Nephron progenitor cell (in vitro differentiated cells): ENCODE measurements around the gene OPN5.

Experiments
- DNase-seq: peaks from one replicate; pipeline ENCODE4 v3.0.0; 2021
- H3K27ac Mint-ChIP-seq: 2 replicates; pipeline ENCODE4 v1.8.0; 2021; ENCODE audit warnings: mild to moderate bottlenecking, moderate library complexity, mixed read lengths
- H3K27me3 Mint-ChIP-seq: 2 replicates; pipeline ENCODE4 v1.8.0; 2021; ENCODE audit warnings: mild to moderate bottlenecking, low read depth, mixed read lengths; ENCODE audit not compliant: poor library complexity
- H3K36me3 Mint-ChIP-seq: 2 replicates; pipeline ENCODE4 v1.8.0; 2021; ENCODE audit warnings: low read depth, mixed read lengths
- H3K4me1 Mint-ChIP-seq: 2 replicates; pipeline ENCODE4 v1.8.0; 2021; ENCODE audit warnings: mixed read lengths
- H3K4me3 Mint-ChIP-seq: 2 replicates; pipeline ENCODE4 v1.8.0; 2021; ENCODE audit warnings: mild to moderate bottlenecking, moderate library complexity, mixed read lengths
- H3K9me3 Mint-ChIP-seq: 2 replicates; pipeline ENCODE4 v1.8.0; 2021; ENCODE audit warnings: mild to moderate bottlenecking, moderate library complexity, mixed read lengths
- CTCF ChIP-seq: fragments of 200-600 bp; sonication (generic); IDR thresholded peaks from 2 replicates; pipeline ENCODE4 v1.5.0; 2021; ENCODE audit warnings: antibody characterized with exemption

Gene OPN5

DNA sequence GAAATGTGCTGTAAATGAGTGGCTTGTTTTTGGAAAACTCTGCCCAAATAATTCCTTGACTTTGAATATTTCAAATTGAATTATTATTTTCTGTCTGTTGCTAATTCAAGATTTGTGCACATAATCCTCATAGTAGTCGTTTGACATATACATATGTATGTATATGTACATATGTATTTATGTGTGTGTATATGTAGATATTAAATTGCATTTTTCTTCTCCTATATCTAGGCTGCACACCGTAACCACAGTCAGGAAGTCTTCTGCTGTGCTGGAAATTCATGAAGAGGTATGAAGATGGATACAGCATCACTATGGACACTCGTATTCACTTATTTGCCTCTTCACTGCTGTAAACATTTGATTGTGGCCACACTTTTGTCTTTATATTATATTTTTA is 29.6 kb downstream of the OPN5 start:
- H3K4me3 Mint-ChIP-seq: no peak overlapping the region
- no peaks in the 10 kb centered on the region for H3K27me3 Mint-ChIP-seq
- no peak for DNase-seq
- no peak for TF ChIP-seq CTCF
- no peaks in the 10 kb centered on the region for H3K9me3 Mint-ChIP-seq
- H3K27ac Mint-ChIP-seq: no peak overlapping the region
- no peaks in the 10 kb centered on the region for H3K36me3 Mint-ChIP-seq
- H3K4me1 Mint-ChIP-seq: peaks cover 12% of the 10 kb centered on the region

- no peak for DNase-seq
- Mint-ChIP-seq H3K4me3 (no peak overlapping the region), H3K4me1 (no peaks in the 10 kb centered on the region), H3K36me3 (no peaks in the 10 kb centered on the region), H3K9me3 (no peaks in the 10 kb centered on the region), H3K27ac (no peak overlapping the region), H3K27me3 (no peaks in the 10 kb centered on the region)
- no peak for TF ChIP-seq CTCF
Measured at GRCh38 chr6:47817749-47818148, 35.9 kb downstream of the OPN5 start.

GRCh38 chr6:47819461-47819860 is 37.6 kb downstream of the OPN5 start:
- Mint-ChIP-seq H3K27ac (no peak overlapping the region), H3K36me3 (no peaks in the 10 kb centered on the region), H3K4me1 (no peaks in the 10 kb centered on the region), H3K27me3 (no peaks in the 10 kb centered on the region), H3K4me3 (no peak overlapping the region), H3K9me3 (no peaks in the 10 kb centered on the region)
- no peak for TF ChIP-seq CTCF
- no peak for DNase-seq

DNA sequence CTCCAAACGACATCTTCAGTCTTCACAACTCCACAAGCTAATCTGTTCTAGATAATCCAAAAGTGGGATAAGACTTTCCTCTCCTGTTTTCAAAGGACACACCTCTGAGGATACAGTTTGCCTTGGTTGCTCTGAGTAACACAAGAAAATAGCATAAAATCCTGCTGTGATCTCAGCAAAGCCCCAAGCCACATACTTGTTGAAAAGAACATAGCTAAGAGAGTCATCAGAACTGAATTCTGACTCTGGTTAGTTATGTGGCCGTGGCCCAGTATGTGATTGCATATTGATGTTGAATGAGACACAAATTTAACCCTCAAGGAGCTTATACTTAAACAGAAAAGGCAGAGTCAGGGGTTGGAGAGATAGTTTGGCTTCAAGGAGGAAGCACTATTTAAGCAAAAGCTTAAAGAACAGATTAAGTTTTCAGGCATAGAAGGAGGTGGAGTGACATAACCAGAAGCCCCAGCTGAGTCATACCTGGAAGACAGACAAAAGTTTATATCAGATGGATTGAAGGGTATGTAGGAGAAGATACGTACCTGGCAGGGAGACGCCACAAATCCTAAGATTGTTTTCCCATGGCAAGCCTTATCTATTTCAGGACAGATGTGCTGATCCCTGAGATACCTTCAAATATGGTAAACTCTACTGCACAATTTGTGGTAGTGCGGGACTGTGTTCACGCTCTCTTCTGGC is 41.2 kb downstream of the OPN5 start:
- H3K27me3 Mint-ChIP-seq: peaks cover 5% of the 10 kb centered on the region
- TF ChIP-seq CTCF: no peak
- H3K4me1 Mint-ChIP-seq: no peaks in the 10 kb centered on the region
- no peak for DNase-seq
- no peak overlapping the region for H3K27ac Mint-ChIP-seq
- no peaks in the 10 kb centered on the region for H3K9me3 Mint-ChIP-seq
- no peak overlapping the region for H3K4me3 Mint-ChIP-seq
- no peaks in the 10 kb centered on the region for H3K36me3 Mint-ChIP-seq

GRCh38 chr6:47832386-47833100 is 50.7 kb downstream of the OPN5 start:
- no peaks in the 10 kb centered on the region for H3K9me3 Mint-ChIP-seq
- H3K27me3 Mint-ChIP-seq: peaks cover 3% of the 10 kb centered on the region
- H3K4me1 Mint-ChIP-seq: no peaks in the 10 kb centered on the region
- DNase-seq: no peak
- no peak overlapping the region for H3K4me3 Mint-ChIP-seq
- H3K36me3 Mint-ChIP-seq: no peaks in the 10 kb centered on the region
- TF ChIP-seq CTCF: no peak
- no peak overlapping the region for H3K27ac Mint-ChIP-seq

GRCh38 chr6:47834196-47834595 is 52.4 kb downstream of the OPN5 start:
- H3K4me3 Mint-ChIP-seq: no peak overlapping the region
- peaks cover 3% of the 10 kb centered on the region for H3K27me3 Mint-ChIP-seq
- no peaks in the 10 kb centered on the region for H3K36me3 Mint-ChIP-seq
- DNase-seq: no peak
- no peak for TF ChIP-seq CTCF
- no peaks in the 10 kb centered on the region for H3K4me1 Mint-ChIP-seq
- no peaks in the 10 kb centered on the region for H3K9me3 Mint-ChIP-seq
- H3K27ac Mint-ChIP-seq: no peak overlapping the region
